HepG2 (cell line): ENCODE data around the gene BCAN. TPM values are rescaled to one million over a fixed set of nuclear protein-coding genes. Genes with fewer than 3 reads are reported as not detected.

Experiments used
- KLF15 ChIP-seq: sonication (generic); formaldehyde crosslinking; IDR thresholded peaks from 2 replicates; pipeline ENCODE4 v1.8.1; 2023; ENCODE audit warnings: borderline replicate concordance, mild to moderate bottlenecking, inconsistent platforms, missing genetic modification reagents, mixed read lengths
- NFE2L1 ChIP-seq: sonication (generic); formaldehyde crosslinking; IDR thresholded peaks from 2 replicates; pipeline ENCODE4 v1.4.0; 2020; ENCODE audit warnings: missing genetic modification reagents, mild to moderate bottlenecking, borderline replicate concordance
- SRSF9 ChIP-seq: fragments of 200-400 bp; formaldehyde crosslinking; IDR thresholded peaks from 2 replicates; pipeline ENCODE4 v1.6.1; 2018; ENCODE audit warnings: borderline replicate concordance, mild to moderate bottlenecking, low read depth, low read length; ENCODE audit not compliant: insufficient read depth, poor library complexity, severe bottlenecking
- TCF12 ChIP-seq, 2 experiments: fragments of 450-650 bp in 1 of 2; sonication (generic) in 1 of 2; formaldehyde crosslinking in 1 of 2; IDR thresholded peaks; 2 replicates each; pipeline versions ENCODE4 v1.6.1 to v1.8.0; 2017 to 2022; ENCODE audit warnings: antibody characterized with exemption in 1 of 2, mild to moderate bottlenecking in 1 of 2, missing genetic modification reagents in 1 of 2, moderate library complexity in 1 of 2
- ZBTB7A ChIP-seq: sonication (generic); formaldehyde crosslinking; IDR thresholded peaks from 2 replicates; pipeline ENCODE4 v1.8.0; 2022; ENCODE audit warnings: mild to moderate bottlenecking, missing genetic modification reagents
- ZFP90 ChIP-seq: sonication (generic); formaldehyde crosslinking; IDR thresholded peaks from 2 replicates; pipeline ENCODE4 v1.8.0; 2022; ENCODE audit warnings: missing genetic modification reagents, mild to moderate bottlenecking, inconsistent platforms, borderline replicate concordance
- ZIK1 ChIP-seq: sonication (generic); formaldehyde crosslinking; IDR thresholded peaks from 2 replicates; pipeline ENCODE4 v1.5.0; 2020; ENCODE audit warnings: mild to moderate bottlenecking, low read depth, missing genetic modification reagents, borderline replicate concordance
- ZNF232 ChIP-seq: sonication (generic); formaldehyde crosslinking; IDR thresholded peaks from 2 replicates; pipeline ENCODE4 v1.4.0; 2020; ENCODE audit warnings: missing genetic modification reagents, borderline replicate concordance
- ZNF24 ChIP-seq: fragments of 450-650 bp; IDR thresholded peaks from 2 replicates; pipeline ENCODE4 v1.6.1; 2017; ENCODE audit warnings: antibody characterized with exemption, mild to moderate bottlenecking
- ZNF367 ChIP-seq: sonication (generic); formaldehyde crosslinking; IDR thresholded peaks from 2 replicates; pipeline ENCODE4 v1.4.0; 2020; ENCODE audit warnings: missing genetic modification reagents, borderline replicate concordance
- ZNF383 ChIP-seq: sonication (generic); formaldehyde crosslinking; IDR thresholded peaks from 2 replicates; pipeline ENCODE4 v1.4.0; 2020; ENCODE audit warnings: missing genetic modification reagents, mild to moderate bottlenecking, borderline replicate concordance
- ZNF737 ChIP-seq: sonication (generic); formaldehyde crosslinking; IDR thresholded peaks from 2 replicates; pipeline ENCODE4 v1.5.0; 2020; ENCODE audit warnings: missing genetic modification reagents, mild to moderate bottlenecking, borderline replicate concordance
- ZNF75D ChIP-seq: sonication (generic); formaldehyde crosslinking; IDR thresholded peaks from 2 replicates; pipeline ENCODE4 v1.8.1; 2023; ENCODE audit warnings: missing genetic modification reagents, mild to moderate bottlenecking, borderline replicate concordance
- polyA plus RNA-seq, 8 experiments: library from polyadenylated mRNA; depleted of rRNA in 3 of 8; stranded (reverse) in 7 of 8; unstranded in 1 of 8; fragments of >200 nt; fragmentation: Illumina TruSeq in 4 of 8; extraction: Trizol in 4 of 8; gene quantifications; 2 replicates each; pipeline versions ENCODE4 v1.2.1 to v1.2.3, GENCODE V29; 2011 to 2016; ENCODE audit warnings: low read depth in 4 of 8, missing spikeins in 1 of 8, mixed read lengths in 1 of 8; ENCODE audit not compliant: insufficient read depth in 1 of 8
- total RNA-seq, 5 experiments: library from RNA; depleted of rRNA; stranded (reverse); fragments of >200 nt; fragmentation: Illumina TruSeq; extraction: Trizol; gene quantifications; 2 replicates each; pipeline ENCODE4 v1.2.3, GENCODE V29; 2016; ENCODE audit warnings: low read depth in 1 of 5
- TF ChIP-seq, protein P1 (sequence below): sonication (generic); formaldehyde crosslinking; IDR thresholded peaks from 2 replicates; pipeline ENCODE4 v1.4.0; 2020; ENCODE audit warnings: missing genetic modification reagents
- TF ChIP-seq, protein P2 (sequence below): sonication (generic); formaldehyde crosslinking; IDR thresholded peaks from 2 replicates; pipeline ENCODE4 v1.4.0; 2020; ENCODE audit warnings: mild to moderate bottlenecking, missing genetic modification reagents, borderline replicate concordance
- TF ChIP-seq, protein P3 (sequence below): sonication (generic); formaldehyde crosslinking; IDR thresholded peaks from 2 replicates; pipeline ENCODE4 v1.8.1; 2023; ENCODE audit warnings: mild to moderate bottlenecking, missing genetic modification reagents, borderline replicate concordance
- TF ChIP-seq, protein P4 (sequence below): sonication (generic); formaldehyde crosslinking; IDR thresholded peaks from 2 replicates; pipeline ENCODE4 v1.4.0; 2020; ENCODE audit warnings: missing genetic modification reagents
- TF ChIP-seq, protein P5 (sequence below): sonication (generic); formaldehyde crosslinking; IDR thresholded peaks from 2 replicates; pipeline ENCODE4 v1.4.0; 2020; ENCODE audit warnings: missing genetic modification reagents

Gene BCAN
- total and polyA plus RNA-seq, 2 of the 13 experiments (the other 11 are each of a cell fraction or from before 2014, with no cell fraction given), result not detected

DNA sequence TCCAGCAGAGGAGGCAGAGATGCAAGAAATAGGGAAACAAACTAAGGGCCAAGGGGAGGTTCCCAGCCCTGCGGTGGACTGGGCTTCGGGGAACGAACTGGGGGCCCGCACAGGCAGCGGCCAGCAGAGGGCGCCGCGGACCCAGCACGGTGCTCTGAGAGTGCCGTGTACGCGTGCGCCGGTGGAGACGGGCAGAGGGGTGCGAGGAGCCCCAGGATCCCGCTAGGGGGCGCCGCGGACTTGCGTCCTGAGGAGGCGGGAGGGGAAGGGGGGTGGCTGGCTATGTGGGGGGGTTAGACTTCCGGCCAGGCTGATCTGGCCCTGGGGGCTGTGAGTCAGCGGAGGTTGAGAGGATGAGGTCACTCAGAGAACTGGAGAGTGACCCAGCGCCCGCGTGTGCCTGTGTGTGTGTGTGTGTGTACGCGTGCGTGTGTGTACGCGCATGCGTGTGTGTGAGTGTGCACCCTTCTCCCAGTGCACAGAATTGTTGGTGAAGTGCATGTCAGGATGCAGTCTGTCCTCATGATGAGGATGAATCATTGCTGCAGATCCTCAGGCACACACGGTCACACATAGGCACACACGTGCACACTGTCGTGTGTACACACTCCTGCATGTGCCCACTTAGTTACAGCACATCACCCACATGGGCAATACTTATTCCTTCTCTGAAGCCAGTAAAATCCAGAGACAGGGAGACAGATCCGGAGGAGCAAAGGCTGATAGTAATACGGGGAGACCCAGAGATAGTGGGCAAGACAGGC lies 18.3 kb downstream of the BCAN start (continued):
- no peak for TF ChIP-seq ZNF737 (CRISPR knock-in tag)
- TF ChIP-seq, protein P1, sequence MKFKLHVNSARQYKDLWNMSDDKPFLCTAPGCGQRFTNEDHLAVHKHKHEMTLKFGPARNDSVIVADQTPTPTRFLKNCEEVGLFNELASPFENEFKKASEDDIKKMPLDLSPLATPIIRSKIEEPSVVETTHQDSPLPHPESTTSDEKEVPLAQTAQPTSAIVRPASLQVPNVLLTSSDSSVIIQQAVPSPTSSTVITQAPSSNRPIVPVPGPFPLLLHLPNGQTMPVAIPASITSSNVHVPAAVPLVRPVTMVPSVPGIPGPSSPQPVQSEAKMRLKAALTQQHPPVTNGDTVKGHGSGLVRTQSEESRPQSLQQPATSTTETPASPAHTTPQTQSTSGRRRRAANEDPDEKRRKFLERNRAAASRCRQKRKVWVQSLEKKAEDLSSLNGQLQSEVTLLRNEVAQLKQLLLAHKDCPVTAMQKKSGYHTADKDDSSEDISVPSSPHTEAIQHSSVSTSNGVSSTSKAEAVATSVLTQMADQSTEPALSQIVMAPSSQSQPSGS (CRISPR knock-in tag), result peak; percentile 98
- TF ChIP-seq ZNF24, result no peak
- TF ChIP-seq ZNF367, result no peak
- peak; percentile 79; the same call in 1 of the 2 replicates for TF ChIP-seq ZIK1 (CRISPR knock-in tag)
- TF ChIP-seq ZNF383 (CRISPR knock-in tag), result no peak
- no peak for TF ChIP-seq ZNF75D
- peak; percentile 40; the same call in 1 of the 2 replicates for TF ChIP-seq ZBTB7A (CRISPR knock-in tag)
- TF ChIP-seq, protein P2, sequence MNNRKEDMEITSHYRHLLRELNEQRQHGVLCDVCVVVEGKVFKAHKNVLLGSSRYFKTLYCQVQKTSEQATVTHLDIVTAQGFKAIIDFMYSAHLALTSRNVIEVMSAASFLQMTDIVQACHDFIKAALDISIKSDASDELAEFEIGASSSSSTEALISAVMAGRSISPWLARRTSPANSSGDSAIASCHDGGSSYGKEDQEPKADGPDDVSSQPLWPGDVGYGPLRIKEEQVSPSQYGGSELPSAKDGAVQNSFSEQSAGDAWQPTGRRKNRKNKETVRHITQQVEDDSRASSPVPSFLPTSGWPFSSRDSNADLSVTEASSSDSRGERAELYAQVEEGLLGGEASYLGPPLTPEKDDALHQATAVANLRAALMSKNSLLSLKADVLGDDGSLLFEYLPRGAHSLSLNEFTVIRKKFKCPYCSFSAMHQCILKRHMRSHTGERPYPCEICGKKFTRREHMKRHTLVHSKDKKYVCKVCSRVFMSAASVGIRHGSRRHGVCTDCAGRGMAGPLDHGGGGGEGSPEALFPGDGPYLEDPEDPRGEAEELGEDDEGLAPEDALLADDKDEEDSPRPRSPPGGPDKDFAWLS (CRISPR knock-in tag), result no peak
- TF ChIP-seq, protein P3, sequence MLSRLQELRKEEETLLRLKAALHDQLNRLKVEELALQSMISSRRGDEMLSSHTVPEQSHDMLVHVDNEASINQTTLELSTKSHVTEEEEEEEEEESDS (CRISPR knock-in tag), result no peak
- TF ChIP-seq SRSF9, result no peak
- no peak for TF ChIP-seq NFE2L1
- TF ChIP-seq KLF15 (CRISPR knock-in tag), result no peak
- TF ChIP-seq, protein P4, sequence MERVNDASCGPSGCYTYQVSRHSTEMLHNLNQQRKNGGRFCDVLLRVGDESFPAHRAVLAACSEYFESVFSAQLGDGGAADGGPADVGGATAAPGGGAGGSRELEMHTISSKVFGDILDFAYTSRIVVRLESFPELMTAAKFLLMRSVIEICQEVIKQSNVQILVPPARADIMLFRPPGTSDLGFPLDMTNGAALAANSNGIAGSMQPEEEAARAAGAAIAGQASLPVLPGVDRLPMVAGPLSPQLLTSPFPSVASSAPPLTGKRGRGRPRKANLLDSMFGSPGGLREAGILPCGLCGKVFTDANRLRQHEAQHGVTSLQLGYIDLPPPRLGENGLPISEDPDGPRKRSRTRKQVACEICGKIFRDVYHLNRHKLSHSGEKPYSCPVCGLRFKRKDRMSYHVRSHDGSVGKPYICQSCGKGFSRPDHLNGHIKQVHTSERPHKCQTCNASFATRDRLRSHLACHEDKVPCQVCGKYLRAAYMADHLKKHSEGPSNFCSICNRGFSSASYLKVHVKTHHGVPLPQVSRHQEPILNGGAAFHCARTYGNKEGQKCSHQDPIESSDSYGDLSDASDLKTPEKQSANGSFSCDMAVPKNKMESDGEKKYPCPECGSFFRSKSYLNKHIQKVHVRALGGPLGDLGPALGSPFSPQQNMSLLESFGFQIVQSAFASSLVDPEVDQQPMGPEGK (CRISPR knock-in tag), result peak; percentile 99
- TF ChIP-seq ZFP90 (CRISPR knock-in tag), result peak; percentile 73; the same call in 1 of the 2 replicates
- TF ChIP-seq, protein P5, sequence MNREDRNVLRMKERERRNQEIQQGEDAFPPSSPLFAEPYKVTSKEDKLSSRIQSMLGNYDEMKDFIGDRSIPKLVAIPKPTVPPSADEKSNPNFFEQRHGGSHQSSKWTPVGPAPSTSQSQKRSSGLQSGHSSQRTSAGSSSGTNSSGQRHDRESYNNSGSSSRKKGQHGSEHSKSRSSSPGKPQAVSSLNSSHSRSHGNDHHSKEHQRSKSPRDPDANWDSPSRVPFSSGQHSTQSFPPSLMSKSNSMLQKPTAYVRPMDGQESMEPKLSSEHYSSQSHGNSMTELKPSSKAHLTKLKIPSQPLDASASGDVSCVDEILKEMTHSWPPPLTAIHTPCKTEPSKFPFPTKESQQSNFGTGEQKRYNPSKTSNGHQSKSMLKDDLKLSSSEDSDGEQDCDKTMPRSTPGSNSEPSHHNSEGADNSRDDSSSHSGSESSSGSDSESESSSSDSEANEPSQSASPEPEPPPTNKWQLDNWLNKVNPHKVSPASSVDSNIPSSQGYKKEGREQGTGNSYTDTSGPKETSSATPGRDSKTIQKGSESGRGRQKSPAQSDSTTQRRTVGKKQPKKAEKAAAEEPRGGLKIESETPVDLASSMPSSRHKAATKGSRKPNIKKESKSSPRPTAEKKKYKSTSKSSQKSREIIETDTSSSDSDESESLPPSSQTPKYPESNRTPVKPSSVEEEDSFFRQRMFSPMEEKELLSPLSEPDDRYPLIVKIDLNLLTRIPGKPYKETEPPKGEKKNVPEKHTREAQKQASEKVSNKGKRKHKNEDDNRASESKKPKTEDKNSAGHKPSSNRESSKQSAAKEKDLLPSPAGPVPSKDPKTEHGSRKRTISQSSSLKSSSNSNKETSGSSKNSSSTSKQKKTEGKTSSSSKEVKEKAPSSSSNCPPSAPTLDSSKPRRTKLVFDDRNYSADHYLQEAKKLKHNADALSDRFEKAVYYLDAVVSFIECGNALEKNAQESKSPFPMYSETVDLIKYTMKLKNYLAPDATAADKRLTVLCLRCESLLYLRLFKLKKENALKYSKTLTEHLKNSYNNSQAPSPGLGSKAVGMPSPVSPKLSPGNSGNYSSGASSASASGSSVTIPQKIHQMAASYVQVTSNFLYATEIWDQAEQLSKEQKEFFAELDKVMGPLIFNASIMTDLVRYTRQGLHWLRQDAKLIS (CRISPR knock-in tag), result peak; percentile 87
- TF ChIP-seq TCF12 (IDR thresholded peaks at IDR 0.05), result no peak
- no peak for TF ChIP-seq TCF12 (CRISPR knock-in tag; IDR thresholded peaks at IDR 0.05)
- TF ChIP-seq ZNF232 (CRISPR knock-in tag), result no peak
